Measurements from ENCODE around the gene APOBEC3B. TPM values are rescaled to one million over a fixed set of nuclear protein-coding genes. Genes with fewer than 3 reads are reported as not detected.

The APOBEC3B gene
- total RNA-seq: 1 to 10 TPM; 1.7 to 2.3 (median 2.2) TPM
- total RNA-seq (2013): 0.65 TPM

DNA sequence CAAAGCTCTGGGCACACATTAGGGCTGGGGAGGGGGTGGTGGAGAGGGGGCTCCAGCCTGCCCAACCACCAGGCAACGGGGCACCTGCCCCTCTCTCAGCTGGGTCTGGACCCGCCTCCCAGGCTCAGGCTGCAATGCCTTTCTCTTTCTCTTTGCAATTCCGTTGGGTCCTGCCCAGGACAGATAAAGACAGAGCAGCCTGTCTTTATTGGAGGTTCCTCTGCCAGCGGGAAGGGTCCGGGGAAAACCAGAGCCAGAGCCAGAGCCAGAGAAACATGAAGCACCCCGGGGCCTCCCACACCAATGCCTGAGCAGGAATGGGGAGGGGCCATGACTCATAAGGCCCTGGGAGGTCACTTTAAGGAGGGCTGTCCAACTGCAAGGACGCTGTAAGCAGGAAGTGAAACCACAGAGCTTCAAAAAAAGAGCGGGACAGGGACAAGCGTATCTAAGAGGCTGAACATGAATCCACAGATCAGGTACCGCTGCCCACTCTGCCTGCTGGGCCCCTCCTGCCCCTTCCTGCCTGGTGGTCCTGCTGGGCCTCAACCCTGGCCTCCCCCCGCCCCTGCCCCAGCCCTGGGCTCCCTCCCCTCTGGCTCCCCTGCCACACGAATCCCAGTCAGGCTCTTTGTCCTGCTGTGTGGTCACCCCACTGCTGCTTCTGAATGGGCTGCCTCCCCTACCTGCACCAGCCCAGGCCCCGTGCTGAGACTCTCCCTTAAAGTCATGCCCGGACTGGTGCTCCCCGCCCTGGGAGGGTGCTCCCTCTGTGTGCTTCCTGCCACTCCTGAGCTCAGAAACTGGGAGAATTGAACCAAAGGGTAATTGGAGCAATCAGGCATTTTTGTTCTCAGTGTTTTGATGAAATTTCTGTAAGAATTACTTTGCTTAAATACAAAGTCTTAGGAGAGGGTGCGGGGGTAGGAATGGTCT, at the start of gene APOBEC3B:
TSS of gene APOBEC3B (plus strand) at position 356 of the 936 bp plus-strand sequence. CDS start at position 463, 107 bp downstream.
- 21% methylated on average over 16 of the region's 16 CpGs for WGBS (ENCODE audit: insufficient coverage)
- H3K9me3 Mint-ChIP-seq: no peaks in the 10 kb centered on the region
- no peak for TF ChIP-seq CTCF (IDR thresholded peaks at IDR 0.05)
- H3K36me3 ChIP-seq (ENCODE audit: control insufficient read depth, insufficient read depth, low read length): no peaks in the 10 kb centered on the region
- ATAC-seq (peak in 2 of 3 donors; percentile 95 to 97), DNase-seq (peak; percentile 75 to 80)
- no peaks in the 10 kb centered on the region for H3K9me3 ChIP-seq (ENCODE audit: control insufficient read depth, insufficient read depth, low read length)
- intact Hi-C loops (cut with micrococcal nuclease): no loop called here
- no peak within 1 kb of the TSS for H3K27ac ChIP-seq (ENCODE audit: low read length)
- H3K27me3 ChIP-seq (ENCODE audit: control insufficient read depth, insufficient read depth, low read length): no peaks in the 10 kb centered on the region
- H3K36me3 Mint-ChIP-seq: no peaks in the 10 kb centered on the region
- peaks cover 0 to 17% of the 10 kb centered on the region in 2 donors for H3K4me1 Mint-ChIP-seq
- H3K27me3 Mint-ChIP-seq (ENCODE audit: low read depth in 2 of 2): no peaks in the 10 kb centered on the region
- peak within 1 kb of the TSS in 1 of 2 donors; percentile 89 for H3K27ac Mint-ChIP-seq
- H3K4me1 ChIP-seq (ENCODE audit: control insufficient read depth, insufficient read depth, low read length): peaks cover 25% of the 10 kb centered on the region
- no peak within 1 kb of the TSS for H3K4me3 Mint-ChIP-seq
- H3K4me3 ChIP-seq (ENCODE audit: low read length): peak within 1 kb of the TSS; percentile 41

- Histone ChIP-seq H3K36me3 (ENCODE audit: control insufficient read depth, insufficient read depth, low read length) (no peaks in the 10 kb centered on the region), H3K9me3 (ENCODE audit: control insufficient read depth, insufficient read depth, low read length) (no peaks in the 10 kb centered on the region), H3K27me3 (ENCODE audit: control insufficient read depth, insufficient read depth, low read length) (peaks cover 3% of the 10 kb centered on the region), H3K27ac (ENCODE audit: low read length) (no peak overlapping the region), H3K4me1 (ENCODE audit: control insufficient read depth, insufficient read depth, low read length) (no peaks in the 10 kb centered on the region), H3K4me3 (ENCODE audit: low read length) (no peak overlapping the region)
- peaks cover 31 to 56% of the 10 kb centered on the region in 2 donors for H3K27me3 Mint-ChIP-seq (ENCODE audit: low read depth in 2 of 2)
- no peak for TF ChIP-seq CTCF (IDR thresholded peaks at IDR 0.05)
- H3K27ac Mint-ChIP-seq: no peak overlapping the region
- intact Hi-C loops (cut with micrococcal nuclease): no loop called here
- H3K9me3 Mint-ChIP-seq: no peaks in the 10 kb centered on the region
- WGBS (ENCODE audit: insufficient coverage): 86% methylated on average over 8 of the region's 8 CpGs
- H3K4me3 Mint-ChIP-seq: no peak overlapping the region
- ATAC-seq (no peak), DNase-seq (no peak)
- no peaks in the 10 kb centered on the region for H3K36me3 Mint-ChIP-seq
- no peaks in the 10 kb centered on the region for H3K4me1 Mint-ChIP-seq
Measured at GRCh38 chr22:38935023-38935422, 47.1 kb upstream of the APOBEC3B start.

DNA sequence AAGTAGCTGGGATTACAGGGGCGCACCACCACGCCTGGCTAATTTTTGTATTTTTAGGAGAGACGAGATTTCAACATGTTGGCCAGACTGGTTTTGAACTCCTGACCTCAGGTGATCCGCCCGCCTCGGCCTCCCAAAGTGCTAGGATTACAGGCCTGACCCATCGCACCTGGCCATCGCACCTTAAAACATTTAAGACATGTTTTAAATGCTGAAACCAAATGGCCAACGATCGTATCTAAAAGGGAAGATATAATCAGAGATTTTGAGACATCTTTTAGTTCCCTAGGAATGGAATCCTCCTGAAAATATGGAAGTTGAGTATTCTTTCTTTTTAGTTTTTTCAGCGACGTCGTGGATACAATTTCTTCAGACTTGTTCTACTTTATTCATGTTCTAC, 46.5 kb upstream of the APOBEC3B start:
- Mint-ChIP-seq H3K9me3 (no peaks in the 10 kb centered on the region), H3K4me1 (no peaks in the 10 kb centered on the region), H3K27ac (no peak overlapping the region), H3K27me3 (ENCODE audit: low read depth in 2 of 2) (peaks cover 31 to 58% of the 10 kb centered on the region in 2 donors), H3K4me3 (no peak overlapping the region), H3K36me3 (no peaks in the 10 kb centered on the region)
- Histone ChIP-seq H3K9me3 (ENCODE audit: control insufficient read depth, insufficient read depth, low read length) (no peaks in the 10 kb centered on the region), H3K27me3 (ENCODE audit: control insufficient read depth, insufficient read depth, low read length) (peaks cover 3% of the 10 kb centered on the region), H3K36me3 (ENCODE audit: control insufficient read depth, insufficient read depth, low read length) (no peaks in the 10 kb centered on the region), H3K4me3 (ENCODE audit: low read length) (no peak overlapping the region), H3K4me1 (ENCODE audit: control insufficient read depth, insufficient read depth, low read length) (peaks cover under 1% of the 10 kb centered on the region), H3K27ac (ENCODE audit: low read length) (no peak overlapping the region)
- WGBS (ENCODE audit: insufficient coverage): 95% methylated on average over 10 of the region's 13 CpGs
- DNase-seq (no peak), ATAC-seq (no peak)
- no peak for TF ChIP-seq CTCF (IDR thresholded peaks at IDR 0.05)
- intact Hi-C loops (cut with micrococcal nuclease): no loop called here

Measured in natural killer cell (primary cell).